Nephron (organoid): ENCODE measurements around the gene CNTN1.

Source experiments
- H3K27ac Mint-ChIP-seq, 3 experiments: 2 replicates each; pipeline ENCODE4 v1.8.0; 2020; ENCODE audit warnings: mixed read lengths in 3 of 3, mild to moderate bottlenecking in 2 of 3, moderate library complexity in 1 of 3
- H3K27me3 Mint-ChIP-seq: 2 replicates; pipeline ENCODE4 v1.8.0; 2021; ENCODE audit warnings: low read depth, mild to moderate bottlenecking, moderate library complexity, mixed read lengths
- H3K36me3 Mint-ChIP-seq: 2 replicates; pipeline ENCODE4 v1.8.0; 2020; ENCODE audit warnings: low read depth, mixed read lengths
- H3K4me1 Mint-ChIP-seq: 2 replicates; pipeline ENCODE4 v1.8.0; 2020; ENCODE audit warnings: mixed read lengths
- H3K4me3 Mint-ChIP-seq, 3 experiments: 2 replicates each; pipeline ENCODE4 v1.8.0; 2020; ENCODE audit warnings: mild to moderate bottlenecking in 3 of 3, mixed read lengths in 3 of 3, moderate library complexity in 2 of 3
- H3K9me3 Mint-ChIP-seq: 2 replicates; pipeline ENCODE4 v1.8.0; 2020; ENCODE audit warnings: mixed read lengths
- CTCF ChIP-seq, 3 experiments: fragments of 200-600 bp; sonication (generic); IDR thresholded peaks; one replicate each; pipeline ENCODE4 v1.5.0; 2021; ENCODE audit warnings: antibody characterized with exemption in 3 of 3; ENCODE audit not compliant: unreplicated experiment in 3 of 3

Gene CNTN1

GRCh38 chr12:41053046-41053445, 360.8 kb downstream of the CNTN1 start:
- Mint-ChIP-seq H3K36me3 (no peaks in the 10 kb centered on the region), H3K9me3 (no peaks in the 10 kb centered on the region), H3K4me1 (peaks cover 4% of the 10 kb centered on the region), H3K27ac (no peak overlapping the region), H3K27me3 (peaks cover 3% of the 10 kb centered on the region), H3K4me3 (no peak overlapping the region)
- TF ChIP-seq CTCF (IDR thresholded peaks at IDR 0.05; ENCODE audit: unreplicated experiment in 3 of 3) = no peak

GRCh38 chr12:41055875-41056577, 363.8 kb downstream of the CNTN1 start:
- H3K4me1 Mint-ChIP-seq = peaks cover 4% of the 10 kb centered on the region
- no peaks in the 10 kb centered on the region for H3K36me3 Mint-ChIP-seq
- H3K27me3 Mint-ChIP-seq = peaks cover 3% of the 10 kb centered on the region
- no peaks in the 10 kb centered on the region for H3K9me3 Mint-ChIP-seq
- H3K4me3 Mint-ChIP-seq = no peak overlapping the region
- no peak overlapping the region for H3K27ac Mint-ChIP-seq
- no peak for TF ChIP-seq CTCF (IDR thresholded peaks at IDR 0.05; ENCODE audit: unreplicated experiment in 3 of 3)

GRCh38 chr12:41058266-41058665, 366.0 kb downstream of the CNTN1 start:
- Mint-ChIP-seq H3K4me1 (no peaks in the 10 kb centered on the region), H3K36me3 (no peaks in the 10 kb centered on the region), H3K27me3 (peaks cover 3% of the 10 kb centered on the region), H3K4me3 (no peak overlapping the region), H3K27ac (no peak overlapping the region), H3K9me3 (no peaks in the 10 kb centered on the region)
- TF ChIP-seq CTCF (IDR thresholded peaks at IDR 0.05; ENCODE audit: unreplicated experiment in 3 of 3) = no peak

- no peak overlapping the region for H3K27ac Mint-ChIP-seq
- TF ChIP-seq CTCF (IDR thresholded peaks at IDR 0.05; ENCODE audit: unreplicated experiment in 3 of 3) = no peak
- peaks cover 3% of the 10 kb centered on the region for H3K27me3 Mint-ChIP-seq
- H3K36me3 Mint-ChIP-seq = no peaks in the 10 kb centered on the region
- no peaks in the 10 kb centered on the region for H3K4me1 Mint-ChIP-seq
- H3K9me3 Mint-ChIP-seq = no peaks in the 10 kb centered on the region
- H3K4me3 Mint-ChIP-seq = no peak overlapping the region
Measured at GRCh38 chr12:41061192-41061591, 369.0 kb downstream of the CNTN1 start.

- H3K9me3 Mint-ChIP-seq = no peaks in the 10 kb centered on the region
- TF ChIP-seq CTCF (IDR thresholded peaks at IDR 0.05; ENCODE audit: unreplicated experiment in 3 of 3) = no peak
- H3K4me1 Mint-ChIP-seq = no peaks in the 10 kb centered on the region
- H3K27ac Mint-ChIP-seq = no peak overlapping the region
- no peak overlapping the region for H3K4me3 Mint-ChIP-seq
- H3K27me3 Mint-ChIP-seq = no peaks in the 10 kb centered on the region
- no peaks in the 10 kb centered on the region for H3K36me3 Mint-ChIP-seq
Measured at GRCh38 chr12:41064411-41064810, 372.2 kb downstream of the CNTN1 start.

GRCh38 chr12:41067941-41068645, 375.9 kb downstream of the CNTN1 start:
- Mint-ChIP-seq H3K27ac (no peak overlapping the region), H3K9me3 (no peaks in the 10 kb centered on the region), H3K4me1 (peaks cover 5% of the 10 kb centered on the region), H3K27me3 (no peaks in the 10 kb centered on the region), H3K4me3 (no peak overlapping the region), H3K36me3 (no peaks in the 10 kb centered on the region)
- TF ChIP-seq CTCF (IDR thresholded peaks at IDR 0.05; ENCODE audit: unreplicated experiment in 3 of 3) = no peak
